A673 (cell line): ENCODE measurements around the gene TMEM150C.
"Not testable (repeated sequence)": the region's sequence is repeated elsewhere in the genome, so short reads cannot be mapped to it uniquely, and the experiment has no call there.

Experiments used
- EZH2 ChIP-seq: fragments of 200-600 bp; sonication (generic); IDR thresholded peaks from 2 replicates; pipeline ENCODE4 v1.6.1; 2017; ENCODE audit warnings: borderline replicate concordance, low read depth, mild to moderate bottlenecking, mixed read lengths, antibody characterized with exemption, low read length; ENCODE audit not compliant: poor library complexity, severe bottlenecking
- TF ChIP-seq, protein P1 (sequence below): fragments of 300-800, 200-600 bp; sonication (generic); conservative IDR thresholded peaks from 2 replicates; pipeline ENCODE4 v1.5.1; 2017; ENCODE audit warnings: low read depth, mild to moderate bottlenecking, antibody characterized with exemption, low read length, moderate library complexity, mixed read lengths

DNA sequence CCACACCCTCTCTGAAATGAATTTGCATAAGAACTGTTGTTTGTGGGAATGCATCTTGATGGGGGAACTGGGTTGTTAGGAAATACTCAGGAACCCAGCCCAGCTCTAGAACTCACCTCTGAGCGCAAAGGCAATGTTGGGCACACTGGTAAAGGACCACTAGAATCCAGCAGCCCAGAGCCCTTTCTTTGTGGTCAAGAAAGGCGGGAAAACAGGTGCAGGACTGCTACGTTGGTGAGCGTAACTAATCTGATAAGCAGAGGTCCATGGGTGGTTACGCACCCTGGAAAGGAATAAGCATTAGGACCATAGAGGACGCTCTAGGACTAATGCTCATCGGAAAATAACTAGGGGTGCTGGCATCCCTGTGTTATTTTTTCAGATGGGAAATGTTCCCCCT lies 85.9 kb downstream of the TMEM150C start:
- TF ChIP-seq, protein P1, sequence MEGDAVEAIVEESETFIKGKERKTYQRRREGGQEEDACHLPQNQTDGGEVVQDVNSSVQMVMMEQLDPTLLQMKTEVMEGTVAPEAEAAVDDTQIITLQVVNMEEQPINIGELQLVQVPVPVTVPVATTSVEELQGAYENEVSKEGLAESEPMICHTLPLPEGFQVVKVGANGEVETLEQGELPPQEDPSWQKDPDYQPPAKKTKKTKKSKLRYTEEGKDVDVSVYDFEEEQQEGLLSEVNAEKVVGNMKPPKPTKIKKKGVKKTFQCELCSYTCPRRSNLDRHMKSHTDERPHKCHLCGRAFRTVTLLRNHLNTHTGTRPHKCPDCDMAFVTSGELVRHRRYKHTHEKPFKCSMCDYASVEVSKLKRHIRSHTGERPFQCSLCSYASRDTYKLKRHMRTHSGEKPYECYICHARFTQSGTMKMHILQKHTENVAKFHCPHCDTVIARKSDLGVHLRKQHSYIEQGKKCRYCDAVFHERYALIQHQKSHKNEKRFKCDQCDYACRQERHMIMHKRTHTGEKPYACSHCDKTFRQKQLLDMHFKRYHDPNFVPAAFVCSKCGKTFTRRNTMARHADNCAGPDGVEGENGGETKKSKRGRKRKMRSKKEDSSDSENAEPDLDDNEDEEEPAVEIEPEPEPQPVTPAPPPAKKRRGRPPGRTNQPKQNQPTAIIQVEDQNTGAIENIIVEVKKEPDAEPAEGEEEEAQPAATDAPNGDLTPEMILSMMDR = not testable (repeated sequence)
- not testable (repeated sequence) for TF ChIP-seq EZH2
